Activated gamma-delta T cell (primary cell): ENCODE data around the gene RALY.
A peak's percentile ranks its signal among the peaks of the same experiment; 100 is the strongest.

Experiments used
- DNase-seq: peaks from one replicate; lab custom pipeline; 2025; lab: John Stamatoyannopoulos, UW
- total RNA-seq, 2 donors: gene quantifications; one replicate each; lab custom pipeline; 2026; lab: John Stamatoyannopoulos, UW

The RALY gene
- 106 to 139 reads per million in 2 donors for total RNA-seq

DNA sequence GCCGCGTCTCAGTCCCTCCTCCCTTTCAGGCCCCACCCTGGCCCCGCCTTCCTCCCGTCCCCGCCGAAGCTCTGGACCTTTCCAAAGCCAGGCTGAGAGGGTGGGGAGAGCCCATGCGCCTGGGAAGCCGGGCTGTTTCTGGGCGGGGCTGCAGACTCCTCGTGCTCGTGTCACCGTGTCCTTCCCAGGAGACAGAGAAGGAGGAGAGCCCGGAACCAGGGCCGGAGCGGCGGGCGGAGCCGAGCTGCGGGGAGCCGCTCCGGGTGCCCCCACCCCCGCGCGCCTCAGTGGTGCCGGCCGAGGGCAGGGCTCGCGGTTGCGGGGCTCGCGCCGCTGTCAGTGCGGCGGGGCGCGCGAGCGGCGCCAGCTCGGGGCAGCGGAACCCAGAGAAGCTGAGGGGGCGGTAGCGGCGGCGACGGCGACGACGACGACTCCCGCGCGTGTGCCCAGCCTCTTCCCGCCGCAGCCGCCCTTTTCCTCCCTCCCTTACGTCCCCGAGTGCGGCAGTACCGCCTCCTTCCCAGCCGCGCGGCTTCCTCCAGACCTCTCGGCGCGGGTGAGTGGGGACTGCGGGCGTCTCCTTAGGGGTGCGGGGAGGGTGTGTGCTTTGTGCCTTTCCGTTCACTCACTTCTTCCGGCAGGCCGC is at the start of gene RALY:
Gene RALY, plus strand, starts transcription at position 336 of the 646 bp plus-strand sequence. CDS start 78,164 bp downstream, outside the sequence.
- peak; percentile 86 for DNase-seq

DNA sequence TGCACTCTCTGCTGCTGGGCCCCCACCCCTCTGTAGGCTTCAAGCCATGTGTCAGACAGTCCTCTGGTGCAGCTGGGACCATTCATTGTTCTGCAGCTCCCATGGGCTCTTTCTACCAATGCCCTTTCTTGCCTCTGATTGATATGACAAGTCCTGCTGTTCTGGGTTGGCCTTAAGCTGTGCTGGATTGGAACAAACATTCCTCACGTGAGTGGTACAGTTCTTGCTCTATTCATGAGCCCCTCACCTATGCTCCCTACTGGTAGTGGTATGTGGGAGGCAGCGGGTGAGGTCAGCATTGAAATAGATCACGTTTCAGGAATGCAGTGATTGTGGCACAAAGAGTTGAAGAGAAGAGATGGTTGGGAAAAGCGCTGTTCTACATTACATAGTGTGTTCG is 48.8 kb upstream of the RALY start:
- DNase-seq = no peak

DNA sequence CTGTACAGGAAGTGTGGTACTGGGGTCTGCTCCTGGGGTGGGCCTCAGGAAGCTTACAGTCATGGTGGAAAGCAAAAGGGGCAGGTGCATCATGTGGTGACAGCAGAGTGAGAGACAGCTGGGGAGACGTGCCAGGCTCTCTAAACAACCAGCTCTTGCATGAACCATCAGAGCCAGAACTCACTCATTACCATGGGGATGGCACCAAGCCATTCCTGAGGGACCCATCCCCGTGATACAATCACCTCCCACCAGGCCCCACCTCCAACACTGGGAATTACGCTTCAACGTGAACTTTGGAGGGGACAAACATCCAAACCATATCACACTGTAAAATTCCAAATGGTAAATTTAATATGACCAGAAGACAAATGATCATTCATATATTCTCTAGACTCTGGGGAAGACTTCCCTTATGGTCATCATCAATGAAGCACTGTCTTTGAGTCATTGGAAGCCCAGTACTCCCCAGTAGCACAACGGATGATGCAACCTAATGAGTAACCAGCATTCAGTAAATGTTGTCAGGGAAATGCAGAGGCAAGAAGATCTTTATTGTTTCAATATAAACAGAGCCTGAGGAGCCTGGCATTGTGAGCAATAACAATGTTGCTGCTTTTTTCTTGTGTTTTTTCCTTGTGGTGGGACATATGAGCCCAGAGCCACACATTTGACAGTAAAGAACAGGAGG is 48.2 kb upstream of the RALY start:
- no peak for DNase-seq

DNA sequence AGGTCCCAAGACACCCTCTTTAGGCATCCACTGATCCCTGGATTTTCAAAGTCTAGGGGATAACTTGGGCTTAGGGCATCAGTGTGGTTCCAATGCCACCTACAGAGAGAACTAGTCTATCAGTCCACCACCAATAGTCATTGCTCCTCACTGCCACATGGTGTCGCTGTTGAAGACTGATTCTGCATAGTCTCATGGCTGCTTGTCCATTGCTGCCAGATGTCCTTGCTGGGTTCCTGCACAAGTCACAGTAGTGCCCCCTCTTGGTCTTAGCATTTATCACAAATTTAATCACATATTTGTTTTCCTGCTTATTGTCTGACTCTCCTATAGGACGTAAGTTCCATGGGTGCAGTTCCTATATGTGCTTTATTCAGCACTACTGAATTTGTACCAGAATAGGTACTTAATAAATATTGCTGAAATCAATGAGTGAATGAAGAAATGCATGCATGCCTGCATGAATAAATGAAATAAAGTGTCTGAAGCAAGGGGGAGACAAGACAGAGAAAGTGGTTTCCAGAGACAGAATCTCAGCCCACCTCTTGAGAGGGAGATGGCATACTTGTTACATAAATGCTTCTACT is 45.9 kb upstream of the RALY start:
- DNase-seq = no peak

DNA sequence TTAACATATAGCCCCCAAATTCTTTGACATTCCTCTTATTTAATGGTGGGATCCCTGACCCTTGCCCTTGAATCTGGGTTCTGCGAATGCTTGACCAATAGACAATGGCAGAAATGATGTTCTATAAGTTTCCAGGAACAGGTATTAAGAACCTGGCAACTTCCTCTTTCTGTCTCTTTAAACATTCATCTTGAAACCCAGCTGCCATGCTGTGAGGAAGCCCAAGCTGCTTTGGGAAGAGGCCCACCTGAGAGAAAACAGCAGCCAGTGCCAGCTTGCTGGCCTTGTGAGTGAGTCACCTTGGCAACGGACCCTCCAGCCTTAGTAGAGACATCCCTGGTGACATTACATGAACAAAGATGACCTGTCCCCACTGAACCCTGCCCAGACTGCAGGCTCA is 45.2 kb upstream of the RALY start:
- DNase-seq = no peak

DNA sequence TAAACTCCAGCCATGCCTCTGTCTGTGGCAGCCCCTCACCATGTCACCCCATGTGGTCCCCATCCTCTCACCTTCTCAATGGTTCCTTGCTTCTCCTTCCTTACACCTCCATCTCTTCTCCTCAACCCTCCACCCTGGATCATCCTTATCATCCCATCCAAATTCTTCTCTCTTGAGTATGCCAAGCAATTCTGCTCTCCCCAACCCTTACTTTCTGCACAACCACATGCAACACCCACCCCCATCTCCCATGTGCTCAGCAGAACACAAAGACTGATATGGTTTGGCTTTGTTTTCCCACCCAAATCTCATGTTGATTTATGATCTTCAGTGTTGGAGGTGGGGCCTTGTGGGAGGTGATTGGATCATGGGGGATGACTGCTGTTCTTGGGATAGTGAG is 42.5 kb upstream of the RALY start:
- DNase-seq = no peak

DNA sequence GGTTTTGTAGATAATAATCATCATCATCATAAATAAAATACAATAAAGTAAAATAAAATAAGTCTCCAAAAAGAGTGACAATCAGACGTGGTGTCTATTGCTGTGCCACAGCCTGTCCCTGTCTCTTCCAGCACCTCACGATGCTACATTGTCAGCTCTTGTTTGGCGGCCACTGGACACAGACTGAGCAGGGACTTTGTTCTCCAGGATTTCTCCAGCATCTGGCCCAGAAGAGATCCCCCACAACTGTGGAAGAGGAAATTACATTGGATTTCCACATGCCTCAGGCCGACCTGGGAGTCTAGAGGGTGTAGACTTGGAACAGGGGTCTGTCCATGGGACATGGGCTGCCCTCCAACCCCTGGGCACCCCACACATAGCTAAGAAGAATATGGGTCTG is 39.2 kb upstream of the RALY start:
- DNase-seq = no peak

DNA sequence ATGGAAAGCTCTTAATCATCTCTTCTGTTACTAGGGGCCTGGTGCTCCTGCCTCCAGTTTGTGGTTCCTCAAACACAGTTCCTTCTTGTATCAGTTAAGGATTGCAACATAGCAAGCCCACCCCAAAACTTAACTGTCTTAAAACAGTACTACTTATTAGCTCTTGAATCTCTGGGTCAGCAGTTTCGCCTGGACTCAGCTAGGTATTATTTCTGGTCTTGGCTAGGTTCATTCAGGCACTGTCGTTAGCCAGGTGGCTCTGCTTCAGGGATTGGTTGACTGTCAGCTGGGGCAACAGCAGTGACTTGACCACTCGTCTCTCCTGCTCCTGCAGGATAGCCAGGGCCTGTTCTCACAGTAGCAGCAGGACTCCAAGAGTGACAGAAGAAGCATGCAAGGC is 30.0 kb upstream of the RALY start:
- no peak for DNase-seq

DNA sequence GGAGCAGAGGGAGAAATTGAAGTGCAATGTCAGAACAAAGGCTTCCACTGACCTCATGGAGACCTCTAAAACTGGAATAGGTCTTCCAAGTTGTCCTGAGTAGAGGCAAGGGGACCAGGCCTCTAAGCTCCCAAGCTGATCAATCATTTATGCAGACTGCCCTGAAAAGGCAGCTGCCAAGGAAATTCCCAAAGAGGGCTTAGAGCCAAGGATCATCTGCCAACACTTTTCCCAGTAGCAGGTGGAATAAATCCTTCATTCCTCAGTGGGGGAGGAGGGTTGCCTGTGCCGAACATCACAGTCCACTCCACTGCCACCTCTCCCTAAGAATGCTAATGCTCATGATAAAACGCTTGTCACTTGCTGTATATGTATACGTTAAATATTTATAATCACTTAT is 29.3 kb upstream of the RALY start:
- no peak for DNase-seq

DNA sequence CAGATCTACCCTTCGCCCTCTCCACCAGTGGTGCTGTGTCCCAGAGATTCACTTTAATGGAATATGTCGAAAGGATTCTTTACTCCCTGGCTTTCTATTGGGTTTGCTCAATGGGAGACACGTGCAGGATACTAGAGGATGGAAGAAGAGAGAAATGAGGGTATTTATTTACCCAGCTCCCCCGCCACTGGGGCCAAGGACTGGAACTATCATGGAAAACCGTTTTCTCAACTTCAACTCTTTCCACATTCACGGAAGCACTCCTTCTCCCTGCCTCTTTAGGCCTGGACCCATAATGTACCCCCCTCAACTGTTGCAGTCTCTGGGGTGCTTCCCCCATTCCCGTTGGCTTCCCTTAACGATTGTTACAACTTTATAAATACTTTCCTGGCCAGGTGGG is 26.6 kb upstream of the RALY start:
- no peak for DNase-seq

DNA sequence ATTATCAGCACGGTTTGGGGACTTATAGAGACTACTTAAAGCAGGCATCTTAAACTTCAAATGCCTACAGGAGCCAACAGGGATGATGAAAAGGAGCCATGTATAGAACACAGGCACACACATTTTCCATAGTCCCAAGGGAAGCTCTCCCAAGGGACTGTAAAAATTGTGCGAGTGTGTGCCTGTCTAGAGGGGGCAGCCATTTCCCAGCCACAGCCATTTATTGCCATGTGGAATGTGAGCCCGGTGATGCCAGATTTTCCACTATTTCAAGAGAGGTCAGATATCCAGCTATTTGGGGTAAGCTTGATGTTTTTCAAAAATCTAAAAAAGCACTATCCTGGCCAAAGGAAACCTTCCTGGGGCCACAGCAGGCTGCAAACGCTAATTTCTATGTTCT is 24.1 kb upstream of the RALY start:
- no peak for DNase-seq

DNA sequence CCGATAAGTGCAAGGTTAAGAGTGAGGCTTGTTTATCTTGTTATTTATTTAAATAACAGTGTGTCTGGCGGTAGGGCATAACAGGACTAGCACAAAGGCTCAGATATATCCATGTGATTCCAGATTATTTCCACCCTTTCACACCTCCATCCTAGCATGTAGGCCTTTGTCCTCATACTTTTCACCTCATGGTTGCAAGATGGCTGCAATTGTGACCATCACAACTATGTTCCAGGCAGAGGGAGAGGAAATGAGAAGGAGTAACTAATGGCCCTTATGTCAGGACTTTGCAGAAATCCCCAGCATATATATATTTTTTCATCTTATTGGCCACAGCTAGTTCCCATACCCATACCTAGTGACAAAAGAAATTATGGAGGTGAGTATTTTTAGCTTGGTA is 23.5 kb upstream of the RALY start:
- DNase-seq = no peak

DNA sequence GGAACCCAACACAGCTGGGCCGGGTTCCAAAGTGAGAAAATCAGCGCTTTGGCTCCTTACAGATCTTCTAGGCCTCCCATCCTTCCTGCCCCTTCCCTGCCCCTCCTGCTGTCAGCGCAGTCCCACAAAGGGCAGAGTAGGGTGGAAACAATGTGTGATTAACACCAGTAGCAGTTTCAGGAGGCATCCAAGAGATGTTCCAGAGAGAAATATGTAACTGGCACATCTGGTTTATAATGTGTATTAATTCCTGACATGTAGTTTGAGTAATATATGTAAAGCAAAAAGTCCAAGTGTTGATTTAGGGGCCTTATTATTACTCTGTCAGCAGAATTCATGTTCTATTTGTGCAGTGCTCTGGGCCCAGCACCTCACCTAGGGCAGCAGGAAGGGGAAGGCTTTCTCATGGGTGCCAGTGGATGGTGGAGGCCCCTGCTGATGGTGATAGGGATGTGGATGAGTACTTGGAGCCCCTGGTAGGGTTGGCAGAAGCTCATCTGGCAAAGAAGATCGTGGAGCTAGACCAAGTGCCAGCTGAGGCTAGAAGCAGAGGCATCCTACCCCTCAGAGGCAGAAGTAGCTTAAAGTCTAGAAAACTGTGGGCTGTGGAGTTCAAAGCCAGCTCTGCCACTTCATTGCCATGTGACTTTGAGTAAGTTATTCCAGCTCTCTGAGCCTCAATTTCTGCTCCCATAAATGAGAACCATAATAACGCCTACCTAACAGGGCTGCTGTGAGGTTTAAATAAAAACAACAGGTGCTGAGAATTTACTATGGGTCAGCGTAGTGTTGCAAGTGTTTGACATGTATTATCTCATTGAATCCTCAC is 22.4 kb upstream of the RALY start:
- no peak for DNase-seq

DNA sequence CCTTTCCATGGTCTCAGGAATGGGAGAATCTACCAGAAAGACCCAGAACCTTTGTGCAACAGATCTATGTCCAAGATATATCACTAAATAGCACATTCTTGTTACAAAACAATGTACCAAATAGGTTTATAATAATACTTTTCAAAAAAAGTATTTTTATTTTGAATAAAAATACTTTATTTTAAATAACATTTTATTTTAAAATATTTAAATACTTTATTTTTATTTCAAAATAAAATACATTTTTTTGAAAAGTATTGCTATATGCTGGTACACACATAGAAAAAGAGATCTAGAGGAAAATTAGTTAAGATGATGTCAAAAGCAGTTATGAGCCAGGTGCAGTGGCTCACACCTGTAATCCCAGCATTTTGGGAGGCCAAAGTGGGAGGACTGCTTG is 16.8 kb upstream of the RALY start:
- no peak for DNase-seq

DNA sequence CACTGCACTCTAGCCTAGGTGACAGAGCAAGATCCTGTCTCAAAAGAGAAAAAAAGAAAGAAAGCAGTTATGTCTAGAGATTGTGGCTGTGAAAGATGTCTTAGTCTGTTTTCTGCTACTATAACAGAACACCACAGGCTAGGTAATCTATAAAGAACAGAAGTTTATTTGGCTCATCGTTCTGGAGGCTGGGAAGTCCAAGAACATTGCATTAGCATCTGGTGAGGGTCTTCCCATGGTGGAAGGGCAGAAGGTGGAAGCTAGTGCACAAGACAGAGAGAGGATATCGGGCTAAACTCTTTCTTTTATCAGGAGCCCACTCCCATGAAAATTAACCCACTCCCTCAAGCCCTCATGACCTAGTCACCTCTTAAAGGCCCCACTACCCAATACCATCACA is 16.2 kb upstream of the RALY start:
- no peak for DNase-seq

DNA sequence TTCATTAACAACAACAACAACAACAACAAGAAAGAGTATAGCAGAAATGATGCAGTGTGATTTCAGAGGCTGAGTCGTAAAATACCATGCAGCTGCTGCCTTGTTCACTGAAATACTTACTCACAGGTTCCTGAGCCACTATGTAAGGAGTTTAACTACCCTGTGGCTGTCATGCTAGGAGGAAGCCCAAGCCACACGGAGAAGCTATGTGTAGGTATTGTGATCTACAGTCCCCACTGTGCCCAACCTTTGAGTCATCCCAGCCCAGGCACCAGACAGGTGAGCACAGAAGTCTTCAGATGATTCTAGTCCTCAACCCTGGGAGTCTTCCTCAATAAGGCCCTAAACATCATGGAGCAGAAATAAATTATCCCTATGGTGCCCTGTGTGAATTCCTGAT is 14.6 kb upstream of the RALY start:
- no peak for DNase-seq

DNA sequence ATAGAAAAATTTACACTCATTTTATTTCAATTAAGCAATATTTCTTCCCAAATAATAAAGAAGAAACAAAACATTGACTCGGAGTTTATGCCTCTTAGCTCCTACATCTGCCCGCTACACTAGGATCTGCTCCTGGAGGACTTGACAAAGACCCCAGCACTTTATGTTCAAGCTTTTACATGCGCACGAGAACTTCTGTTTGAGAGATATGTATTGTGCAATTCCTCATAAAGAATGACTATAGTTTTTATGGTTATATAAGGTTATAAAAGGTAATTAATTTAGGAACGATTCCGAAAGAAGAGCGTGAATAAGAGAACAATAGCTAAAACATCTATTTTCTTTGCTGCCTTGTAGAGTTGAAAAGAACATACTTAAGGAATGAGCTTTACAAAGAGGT is 12.4 kb upstream of the RALY start:
- no peak for DNase-seq

DNA sequence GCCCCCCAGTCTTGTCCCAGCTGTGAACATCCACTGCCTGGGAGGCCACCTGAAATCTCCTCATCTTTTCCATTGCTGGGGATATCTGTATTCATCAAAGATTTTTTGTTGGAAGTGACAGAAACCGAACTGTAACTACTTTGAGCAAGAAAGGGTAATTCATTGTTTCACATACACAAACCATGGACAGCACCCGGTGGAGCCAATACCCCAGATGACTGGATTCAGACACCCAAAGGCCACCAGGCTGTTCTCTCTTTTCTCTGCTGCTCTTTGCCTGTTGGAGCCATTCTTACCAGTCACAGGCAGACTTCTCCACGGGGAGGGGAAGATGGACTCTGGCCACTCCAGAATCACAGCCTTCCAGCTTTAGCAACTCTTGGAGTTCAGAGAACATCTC is 11.7 kb upstream of the RALY start:
- no peak for DNase-seq

DNA sequence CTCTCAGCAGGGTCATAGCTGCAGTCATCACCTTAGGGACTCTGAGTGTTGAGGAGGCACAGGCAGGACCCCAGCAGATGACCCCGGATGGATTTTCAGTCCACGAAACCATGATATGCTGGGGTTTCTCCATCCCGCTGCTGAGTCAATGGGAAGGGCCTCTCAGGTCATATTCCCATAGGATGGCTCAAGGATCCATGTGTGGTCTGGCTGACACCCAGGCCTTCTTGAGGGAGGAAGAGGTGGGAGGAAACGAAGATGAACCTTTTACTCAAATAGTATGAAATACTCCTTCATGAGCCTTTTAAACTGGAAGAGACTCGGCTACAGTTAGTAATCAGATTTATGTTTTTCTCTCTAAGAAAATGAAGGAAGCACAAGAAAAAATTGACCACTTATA is 10.3 kb upstream of the RALY start:
- DNase-seq = no peak

DNA sequence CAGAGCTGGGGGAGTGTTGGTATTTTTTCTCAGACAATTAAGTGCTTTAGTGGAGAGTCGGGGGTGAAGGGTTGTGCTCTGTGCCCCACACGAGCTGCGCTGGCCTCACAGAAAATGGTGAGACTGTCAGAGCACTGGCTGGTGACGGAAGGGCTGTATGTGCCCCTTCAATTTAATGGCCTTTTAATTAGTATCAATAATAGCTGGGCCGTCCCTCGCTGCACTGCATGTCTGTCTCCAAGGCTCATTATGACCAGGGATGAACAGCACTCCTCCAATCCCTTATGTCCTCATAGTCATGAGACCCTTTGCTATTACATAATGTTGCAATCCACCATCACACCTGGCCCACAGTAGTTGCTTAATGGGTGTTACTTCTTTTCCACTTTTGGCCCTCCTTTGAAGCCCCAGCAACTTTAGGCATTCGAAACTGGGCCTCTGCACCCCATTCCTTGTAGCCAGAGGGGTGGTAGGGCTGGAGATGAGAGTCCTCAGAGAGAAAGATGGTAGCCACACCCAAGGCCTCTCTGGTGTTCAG is 9.5 kb upstream of the RALY start:
- DNase-seq = no peak

DNA sequence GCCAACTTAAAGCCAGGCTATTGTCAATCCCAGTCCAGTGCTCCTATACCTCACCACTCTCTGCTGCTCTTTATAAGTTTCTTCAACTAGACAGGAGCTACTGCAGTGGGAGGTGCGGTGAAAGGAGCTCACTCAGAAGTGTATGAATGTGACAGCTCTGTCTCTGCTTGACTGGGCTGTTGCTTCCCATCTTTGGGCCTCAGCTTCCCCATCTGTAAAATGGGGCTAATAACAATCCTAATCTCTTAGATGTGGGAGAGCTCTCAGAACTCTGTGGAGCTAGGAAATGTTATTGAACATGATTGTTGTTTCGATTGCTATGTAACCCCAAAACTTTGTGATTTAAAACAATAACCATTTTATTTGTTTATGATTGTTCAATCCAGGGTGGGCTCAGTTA is 8.4 kb upstream of the RALY start:
- DNase-seq = no peak

DNA sequence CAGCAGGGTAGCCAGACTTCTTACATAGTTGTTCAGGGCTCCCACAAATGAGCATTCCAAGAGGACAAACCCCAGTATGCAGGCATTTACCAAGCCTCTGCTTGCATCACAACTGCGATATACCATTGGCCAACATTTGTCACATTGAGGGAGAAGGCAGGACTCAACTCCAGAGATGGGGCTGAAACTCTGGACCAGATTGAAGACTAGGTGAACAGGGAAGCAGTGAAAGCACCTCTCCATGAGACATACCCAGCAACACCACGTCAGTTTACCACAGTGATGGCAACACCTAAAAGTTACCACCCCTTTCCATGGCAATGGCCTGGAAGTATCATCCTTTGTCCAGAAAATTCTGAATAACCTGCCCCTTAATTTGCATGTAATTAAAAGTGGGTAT is 7.9 kb upstream of the RALY start:
- no peak for DNase-seq
